ENCODE data around the gene DDX54.

Gene DDX54

DNA sequence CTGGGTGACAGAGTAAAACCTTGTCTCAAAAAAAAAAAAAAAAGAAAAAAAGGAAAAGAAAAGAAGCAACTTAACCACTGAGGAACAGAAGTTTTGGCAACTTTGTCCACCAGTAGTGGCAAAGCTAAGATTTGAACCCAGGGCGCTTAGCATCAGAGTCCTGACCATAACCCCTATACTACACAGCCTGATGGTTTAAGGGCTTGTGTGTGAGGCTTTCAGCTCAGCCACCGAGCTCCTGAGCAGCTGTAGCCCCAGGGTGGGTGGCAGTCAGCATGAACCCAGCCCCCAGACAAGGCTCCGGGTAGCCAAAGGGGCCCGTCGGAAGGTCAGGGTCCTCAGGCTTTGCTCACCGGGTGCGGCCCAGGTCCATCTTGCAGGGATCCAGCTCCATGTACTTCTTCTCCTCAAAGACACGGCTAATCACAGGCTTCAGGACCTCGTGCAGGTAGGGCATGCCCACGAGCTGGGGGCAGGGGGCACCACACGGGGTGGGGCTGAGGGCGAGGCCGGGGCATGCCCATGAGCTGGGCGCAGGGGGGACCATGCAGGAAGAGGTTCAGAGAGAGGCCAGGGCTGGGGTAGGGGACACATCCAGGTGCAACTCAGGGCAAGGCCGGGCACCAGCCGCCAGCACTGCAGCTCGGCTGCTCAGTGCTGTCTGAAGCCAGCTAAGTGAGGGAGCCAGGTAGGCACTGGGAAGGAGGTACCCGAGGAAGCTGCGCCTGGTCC lies 70.7 kb downstream of the DDX54 start:
- Histone ChIP-seq H3K4me2 (ENCODE audit: insufficient read depth, low read length) (no peak overlapping the region), H4K20me1 (ENCODE audit: insufficient read depth, low read length) (no peaks in the 10 kb centered on the region), H3K9me3 (ENCODE audit: insufficient read depth, low read length, severe bottlenecking) (no peaks in the 10 kb centered on the region), H2AFZ (ENCODE audit: low read depth, low read length) (no peak overlapping the region), H3K79me2 (ENCODE audit: insufficient read depth, low read length) (no peaks in the 10 kb centered on the region), H3K36me3 (ENCODE audit: insufficient read depth, low read length) (no peaks in the 10 kb centered on the region), H3K4me1 (ENCODE audit: insufficient read depth, low read length) (no peaks in the 10 kb centered on the region), H3K9ac (ENCODE audit: low read depth, low read length) (no peak overlapping the region), H3K27ac (ENCODE audit: low read length) (no peak overlapping the region), H3K27me3 (ENCODE audit: insufficient read depth, low read length, poor library complexity) (no peaks in the 10 kb centered on the region), H3K4me3 (ENCODE audit: low read depth in 1 of 2, low read length in 2 of 2) (no peak overlapping the region)
- DNase-seq (no peak), ATAC-seq (ENCODE audit: insufficient read depth, low read depth) (no peak)
- TF ChIP-seq, protein P1, sequence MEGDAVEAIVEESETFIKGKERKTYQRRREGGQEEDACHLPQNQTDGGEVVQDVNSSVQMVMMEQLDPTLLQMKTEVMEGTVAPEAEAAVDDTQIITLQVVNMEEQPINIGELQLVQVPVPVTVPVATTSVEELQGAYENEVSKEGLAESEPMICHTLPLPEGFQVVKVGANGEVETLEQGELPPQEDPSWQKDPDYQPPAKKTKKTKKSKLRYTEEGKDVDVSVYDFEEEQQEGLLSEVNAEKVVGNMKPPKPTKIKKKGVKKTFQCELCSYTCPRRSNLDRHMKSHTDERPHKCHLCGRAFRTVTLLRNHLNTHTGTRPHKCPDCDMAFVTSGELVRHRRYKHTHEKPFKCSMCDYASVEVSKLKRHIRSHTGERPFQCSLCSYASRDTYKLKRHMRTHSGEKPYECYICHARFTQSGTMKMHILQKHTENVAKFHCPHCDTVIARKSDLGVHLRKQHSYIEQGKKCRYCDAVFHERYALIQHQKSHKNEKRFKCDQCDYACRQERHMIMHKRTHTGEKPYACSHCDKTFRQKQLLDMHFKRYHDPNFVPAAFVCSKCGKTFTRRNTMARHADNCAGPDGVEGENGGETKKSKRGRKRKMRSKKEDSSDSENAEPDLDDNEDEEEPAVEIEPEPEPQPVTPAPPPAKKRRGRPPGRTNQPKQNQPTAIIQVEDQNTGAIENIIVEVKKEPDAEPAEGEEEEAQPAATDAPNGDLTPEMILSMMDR (IDR thresholded peaks at IDR 0.05; ENCODE audit: borderline replicate concordance, extremely low read depth, low read length, poor library complexity, severe bottlenecking), result no peak
- no peak for TF ChIP-seq EZH2 (IDR thresholded peaks at IDR 0.05; ENCODE audit: borderline replicate concordance, low read depth, low read length, severe bottlenecking)

DNA sequence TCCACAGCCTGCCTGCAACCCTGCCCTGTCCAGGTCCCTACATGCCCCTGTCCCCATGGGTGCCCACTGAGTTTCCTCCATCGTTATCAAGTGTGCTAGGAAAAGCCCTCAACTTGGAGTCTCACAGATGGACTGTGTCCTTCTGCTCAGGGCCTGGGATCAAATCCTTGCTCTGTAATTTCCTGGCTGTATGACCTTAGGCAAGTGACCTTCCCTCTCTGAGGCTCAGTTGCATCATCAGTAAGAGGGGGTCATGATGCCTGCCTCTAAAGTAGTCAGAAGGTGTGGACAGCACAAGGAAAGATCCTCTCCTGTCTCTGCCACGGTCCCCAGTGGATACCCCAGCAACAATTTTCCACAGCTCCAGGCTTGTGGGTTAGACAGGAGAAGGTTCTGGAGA lies 71.9 kb downstream of the DDX54 start:
- H3K27ac ChIP-seq (ENCODE audit: low read length), result no peak overlapping the region
- H2AFZ ChIP-seq (ENCODE audit: low read depth, low read length), result no peak overlapping the region
- no peaks in the 10 kb centered on the region for H3K4me1 ChIP-seq (ENCODE audit: insufficient read depth, low read length)
- H3K9me3 ChIP-seq (ENCODE audit: insufficient read depth, low read length, severe bottlenecking), result no peaks in the 10 kb centered on the region
- H3K9ac ChIP-seq (ENCODE audit: low read depth, low read length), result no peak overlapping the region
- no peaks in the 10 kb centered on the region for H3K27me3 ChIP-seq (ENCODE audit: insufficient read depth, low read length, poor library complexity)
- H3K4me2 ChIP-seq (ENCODE audit: insufficient read depth, low read length), result no peak overlapping the region
- ATAC-seq (ENCODE audit: insufficient read depth, low read depth) (no peak), DNase-seq (no peak)
- no peaks in the 10 kb centered on the region for H3K36me3 ChIP-seq (ENCODE audit: insufficient read depth, low read length)
- H4K20me1 ChIP-seq (ENCODE audit: insufficient read depth, low read length), result no peaks in the 10 kb centered on the region
- H3K4me3 ChIP-seq (ENCODE audit: low read depth in 1 of 2, low read length in 2 of 2), result no peak overlapping the region
- TF ChIP-seq, protein P1 (IDR thresholded peaks at IDR 0.05; ENCODE audit: borderline replicate concordance, extremely low read depth, low read length, poor library complexity, severe bottlenecking), result no peak
- TF ChIP-seq EZH2 (IDR thresholded peaks at IDR 0.05; ENCODE audit: borderline replicate concordance, low read depth, low read length, severe bottlenecking), result no peak
- H3K79me2 ChIP-seq (ENCODE audit: insufficient read depth, low read length), result no peaks in the 10 kb centered on the region

DNA sequence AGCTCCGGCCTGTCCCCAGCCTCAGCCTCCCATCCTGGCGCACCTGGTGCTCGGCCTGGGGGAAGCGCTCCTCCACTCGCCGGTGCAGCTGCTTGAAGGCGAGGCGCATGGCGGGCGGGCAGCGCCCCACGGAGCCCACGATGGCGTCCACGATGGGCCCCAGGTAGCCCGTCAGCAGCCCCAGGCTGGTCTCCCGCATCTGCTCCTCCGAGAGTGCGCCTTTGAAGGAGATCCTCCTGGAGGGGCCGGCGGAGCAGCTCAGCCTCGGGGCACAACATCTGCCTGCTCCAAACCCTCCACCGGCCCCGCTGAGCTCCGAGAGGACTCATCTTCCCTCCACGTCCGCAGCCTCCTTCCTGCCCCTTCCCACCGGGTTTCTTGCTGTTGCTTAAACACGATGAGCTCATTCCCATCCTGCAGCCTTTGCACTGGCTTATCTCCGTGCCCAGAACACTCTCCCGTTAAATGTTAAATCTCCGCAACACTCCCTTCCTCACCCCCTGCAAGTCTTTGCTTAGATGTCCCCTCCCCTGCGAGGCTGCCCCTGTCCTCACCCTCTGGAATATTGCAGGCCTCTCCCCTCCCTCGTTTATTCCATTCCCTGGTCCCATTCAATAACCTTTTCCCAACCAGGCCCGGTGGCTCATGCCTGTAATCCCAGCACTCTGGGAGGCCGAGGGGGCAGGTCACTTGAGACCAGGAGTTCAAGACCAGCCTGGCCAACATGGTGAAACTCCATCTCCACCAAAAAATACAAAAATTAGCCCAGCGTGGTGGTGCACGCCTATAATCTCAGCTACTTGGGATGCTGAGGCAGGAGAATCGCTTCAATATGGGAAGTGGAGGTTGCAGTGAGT lies 73.0 kb downstream of the DDX54 start:
- H3K4me1 ChIP-seq (ENCODE audit: insufficient read depth, low read length), result no peaks in the 10 kb centered on the region
- TF ChIP-seq, protein P1 (IDR thresholded peaks at IDR 0.05; ENCODE audit: borderline replicate concordance, extremely low read depth, low read length, poor library complexity, severe bottlenecking), result no peak
- TF ChIP-seq EZH2 (IDR thresholded peaks at IDR 0.05; ENCODE audit: borderline replicate concordance, low read depth, low read length, severe bottlenecking), result no peak
- no peak overlapping the region for H3K27ac ChIP-seq (ENCODE audit: low read length)
- DNase-seq, result no peak
- H3K9ac ChIP-seq (ENCODE audit: low read depth, low read length), result no peak overlapping the region
- H3K27me3 ChIP-seq (ENCODE audit: insufficient read depth, low read length, poor library complexity), result no peaks in the 10 kb centered on the region
- H3K79me2 ChIP-seq (ENCODE audit: insufficient read depth, low read length), result no peaks in the 10 kb centered on the region
- no peak overlapping the region for H3K4me2 ChIP-seq (ENCODE audit: insufficient read depth, low read length)
- no peak for ATAC-seq (ENCODE audit: insufficient read depth, low read depth)
- H4K20me1 ChIP-seq (ENCODE audit: insufficient read depth, low read length), result no peaks in the 10 kb centered on the region
- no peaks in the 10 kb centered on the region for H3K36me3 ChIP-seq (ENCODE audit: insufficient read depth, low read length)
- H3K9me3 ChIP-seq (ENCODE audit: insufficient read depth, low read length, severe bottlenecking), result no peaks in the 10 kb centered on the region
- no peak overlapping the region for H3K4me3 ChIP-seq (ENCODE audit: low read depth in 1 of 2, low read length in 2 of 2)
- H2AFZ ChIP-seq (ENCODE audit: low read depth, low read length), result no peak overlapping the region

Measured in DND-41 (cell line).